Inferior parietal cortex (tissue), 1 donor: ENCODE data around the gene TM7SF2.
"Not testable (repeated sequence)": the region's sequence is repeated elsewhere in the genome, so short reads cannot be mapped to it uniquely, and the experiment has no call there.

Source experiments
- DNase-seq: peaks from one replicate; pipeline ENCODE4 v3.0.0-alpha.2; 2016; ENCODE audit errors: extremely low spot score

Gene TM7SF2

GRCh38 chr11:65129649-65130441 is 18.2 kb downstream of the TM7SF2 start:
- no peak for DNase-seq

- no peak for DNase-seq
Measured at GRCh38 chr11:65130631-65131416, 19.2 kb downstream of the TM7SF2 start.

GRCh38 chr11:65131417-65131776 is 19.7 kb downstream of the TM7SF2 start:
- no peak for DNase-seq

GRCh38 chr11:65131895-65132237 is 20.2 kb downstream of the TM7SF2 start:
- DNase-seq = no peak

- DNase-seq = no peak
Measured at GRCh38 chr11:65132238-65132987, 20.7 kb downstream of the TM7SF2 start.

GRCh38 chr11:65132988-65133700 is 21.5 kb downstream of the TM7SF2 start:
- DNase-seq = no peak

GRCh38 chr11:65133724-65134123 is 22.1 kb downstream of the TM7SF2 start:
- no peak for DNase-seq

GRCh38 chr11:65134240-65134951 is 22.7 kb downstream of the TM7SF2 start, which contains the start of gene SYVN1:
Gene SYVN1 (minus strand): TSS chr11:65134519. CDS start chr11:65133601, 918 bp downstream.
- peak; percentile 93 for DNase-seq

- peak; percentile 92 for DNase-seq
Measured at GRCh38 chr11:65134952-65135632, 23.4 kb downstream of the TM7SF2 start.

- DNase-seq = no peak
Measured at GRCh38 chr11:65135633-65136145, 24.0 kb downstream of the TM7SF2 start.

GRCh38 chr11:65136515-65137096 is 24.9 kb downstream of the TM7SF2 start:
- DNase-seq = no peak

GRCh38 chr11:65141896-65142494 is 30.3 kb downstream of the TM7SF2 start:
- DNase-seq = no peak

GRCh38 chr11:65147352-65148075 is 35.8 kb downstream of the TM7SF2 start:
- DNase-seq = no peak

- no peak for DNase-seq
Measured at GRCh38 chr11:65148657-65149056, 37.0 kb downstream of the TM7SF2 start.

- not testable (repeated sequence) for DNase-seq
Measured at GRCh38 chr11:65150131-65150508, 38.4 kb downstream of the TM7SF2 start.

- peak; percentile 45 for DNase-seq
Measured at GRCh38 chr11:65150509-65151299, 39.0 kb downstream of the TM7SF2 start.

GRCh38 chr11:65151331-65151899 is 39.7 kb downstream of the TM7SF2 start:
- DNase-seq = no peak

- DNase-seq = no peak
Measured at GRCh38 chr11:65152122-65152521, 40.5 kb downstream of the TM7SF2 start.
